DND-41 (cell line): Measurements from ENCODE around the gene TOMM6.

ENCODE experiments used
- ATAC-seq: fragments of 200-7000 bp; cut with Tn5 transposase; 3 replicates; pipeline ENCODE4 v1.9.1; 2021; ENCODE audit warnings: low read depth; ENCODE audit not compliant: insufficient read depth
- DNase-seq: peaks from one replicate; pipeline ENCODE4 v3.0.0-alpha.2; 2020
- H2AFZ ChIP-seq: 2 replicates; pipeline ENCODE4 v1.6.0; 2012; ENCODE audit warnings: low read depth, low read length
- H3K27ac ChIP-seq: 2 replicates; pipeline ENCODE4 v1.5.1; 2012; ENCODE audit warnings: low read length, inconsistent platforms
- H3K27me3 ChIP-seq: fragments of 200-600 bp; sonication (generic); 2 replicates; pipeline ENCODE4 v1.6.0; 2012; ENCODE audit warnings: low read length, mild to moderate bottlenecking, inconsistent platforms; ENCODE audit not compliant: insufficient read depth, poor library complexity
- H3K36me3 ChIP-seq: 2 replicates; pipeline ENCODE4 v1.5.1; 2012; ENCODE audit warnings: low read length, inconsistent platforms; ENCODE audit not compliant: insufficient read depth
- H3K4me1 ChIP-seq: 2 replicates; pipeline ENCODE4 v1.5.1; 2012; ENCODE audit warnings: mild to moderate bottlenecking, low read length; ENCODE audit not compliant: insufficient read depth
- H3K4me2 ChIP-seq: 2 replicates; pipeline ENCODE4 v1.6.0; 2012; ENCODE audit warnings: mild to moderate bottlenecking, moderate library complexity, low read length, inconsistent platforms; ENCODE audit not compliant: insufficient read depth
- H3K4me3 ChIP-seq, 2 experiments: fragments of 200-600 bp in 1 of 2; shearing (Covaris generic) in 1 of 2; 2 replicates each; pipeline ENCODE4 v1.5.1; 2012 to 2016; ENCODE audit warnings: inconsistent platforms in 2 of 2, low read length in 2 of 2, mild to moderate bottlenecking in 2 of 2, low read depth in 1 of 2, moderate library complexity in 1 of 2
- H3K79me2 ChIP-seq: 2 replicates; pipeline ENCODE4 v1.6.0; 2012; ENCODE audit warnings: low read length, inconsistent platforms; ENCODE audit not compliant: insufficient read depth
- H3K9ac ChIP-seq: 2 replicates; pipeline ENCODE4 v1.6.0; 2012; ENCODE audit warnings: low read depth, mild to moderate bottlenecking, inconsistent platforms, low read length, moderate library complexity
- H3K9me3 ChIP-seq: 2 replicates; pipeline ENCODE4 v1.5.1; 2012; ENCODE audit warnings: low read length, moderate library complexity, mild to moderate bottlenecking, inconsistent platforms; ENCODE audit not compliant: insufficient read depth, severe bottlenecking
- H4K20me1 ChIP-seq: 2 replicates; pipeline ENCODE4 v1.6.0; 2012; ENCODE audit warnings: low read length; ENCODE audit not compliant: insufficient read depth
- CTCF ChIP-seq: IDR thresholded peaks from 2 replicates; pipeline ENCODE4 v1.5.1; 2012; ENCODE audit warnings: borderline replicate concordance, low read length, moderate library complexity, mild to moderate bottlenecking; ENCODE audit not compliant: poor library complexity, severe bottlenecking; ENCODE audit errors: extremely low read depth
- EZH2 ChIP-seq: IDR thresholded peaks from 3 replicates; pipeline ENCODE4 v1.6.1; 2012; ENCODE audit warnings: borderline replicate concordance, low read depth, mild to moderate bottlenecking, moderate library complexity, low read length, inconsistent platforms; ENCODE audit not compliant: severe bottlenecking

TOMM6 gene

GRCh38 chr6:41748542-41748941 lies 39.0 kb upstream of the TOMM6 start:
- Histone ChIP-seq H3K4me1 (no peaks in the 10 kb centered on the region), H3K36me3 (no peaks in the 10 kb centered on the region), H3K9me3 (no peaks in the 10 kb centered on the region), H4K20me1 (no peaks in the 10 kb centered on the region), H3K4me3 (no peak overlapping the region), H3K79me2 (no peaks in the 10 kb centered on the region), H3K4me2 (no peak overlapping the region), H3K9ac (no peak overlapping the region), H2AFZ (no peak overlapping the region), H3K27ac (no peak overlapping the region), H3K27me3 (no peaks in the 10 kb centered on the region)
- no peak for TF ChIP-seq EZH2
- no peak for TF ChIP-seq CTCF
- ATAC-seq (no peak), DNase-seq (no peak)

GRCh38 chr6:41750374-41750773 lies 37.1 kb upstream of the TOMM6 start:
- H3K79me2 ChIP-seq, result no peaks in the 10 kb centered on the region
- DNase-seq (no peak), ATAC-seq (no peak)
- H3K9me3 ChIP-seq, result no peaks in the 10 kb centered on the region
- H3K27ac ChIP-seq, result no peak overlapping the region
- H3K36me3 ChIP-seq, result no peaks in the 10 kb centered on the region
- no peaks in the 10 kb centered on the region for H3K4me1 ChIP-seq
- H2AFZ ChIP-seq, result no peak overlapping the region
- no peak overlapping the region for H3K9ac ChIP-seq
- H3K27me3 ChIP-seq, result no peaks in the 10 kb centered on the region
- H3K4me2 ChIP-seq, result no peak overlapping the region
- H3K4me3 ChIP-seq, result no peak overlapping the region
- TF ChIP-seq CTCF (no peak), EZH2 (no peak)
- H4K20me1 ChIP-seq, result no peaks in the 10 kb centered on the region

GRCh38 chr6:41755895-41756294 lies 31.6 kb upstream of the TOMM6 start:
- Histone ChIP-seq H3K4me3 (no peak overlapping the region), H3K9ac (no peak overlapping the region), H3K4me2 (no peak overlapping the region), H3K4me1 (no peaks in the 10 kb centered on the region), H3K36me3 (no peaks in the 10 kb centered on the region), H3K27me3 (peaks cover 2% of the 10 kb centered on the region), H2AFZ (no peak overlapping the region), H3K79me2 (no peaks in the 10 kb centered on the region), H3K27ac (no peak overlapping the region), H4K20me1 (no peaks in the 10 kb centered on the region), H3K9me3 (no peaks in the 10 kb centered on the region)
- no peak for ATAC-seq
- no peak for TF ChIP-seq CTCF
- TF ChIP-seq EZH2, result no peak
- DNase-seq, result no peak

DNA sequence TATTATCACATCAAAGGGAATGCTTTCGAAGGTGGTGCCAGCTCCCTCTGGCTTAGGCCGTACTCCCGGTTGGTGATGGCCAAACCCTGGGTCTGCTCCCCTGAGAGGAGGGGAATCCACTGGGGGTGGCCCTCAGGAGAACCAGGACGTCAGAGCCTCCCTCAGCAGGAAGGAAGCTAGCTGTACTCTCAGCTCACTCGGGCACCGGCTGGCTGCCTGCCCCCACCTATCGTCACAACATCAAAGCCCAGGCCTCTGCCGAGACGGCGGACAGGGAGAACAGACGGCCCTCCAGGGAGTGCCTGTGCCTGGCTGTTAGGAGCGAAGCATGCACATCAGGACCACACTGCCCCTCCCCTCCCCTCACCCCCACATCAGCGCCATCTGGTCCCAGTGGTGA lies 31.1 kb upstream of the TOMM6 start:
- DNase-seq (no peak), ATAC-seq (peak; percentile 27; the same call in 1 of the 3 replicates)
- no peak overlapping the region for H3K4me2 ChIP-seq
- no peaks in the 10 kb centered on the region for H3K36me3 ChIP-seq
- H2AFZ ChIP-seq, result no peak overlapping the region
- no peaks in the 10 kb centered on the region for H3K4me1 ChIP-seq
- no peak overlapping the region for H3K9ac ChIP-seq
- H3K4me3 ChIP-seq, result no peak overlapping the region
- H4K20me1 ChIP-seq, result no peaks in the 10 kb centered on the region
- TF ChIP-seq EZH2 (no peak), CTCF (no peak)
- no peaks in the 10 kb centered on the region for H3K9me3 ChIP-seq
- no peaks in the 10 kb centered on the region for H3K79me2 ChIP-seq
- peaks cover 2% of the 10 kb centered on the region for H3K27me3 ChIP-seq
- no peak overlapping the region for H3K27ac ChIP-seq
